HEK293T (cell line): ENCODE data around the gene NAALADL2.

ENCODE experiments used
- ARNT ChIP-seq: fragments of 450-650 bp; IDR thresholded peaks from 2 replicates; pipeline ENCODE4 v1.6.1; 2017; ENCODE audit warnings: mild to moderate bottlenecking
- BHLHE40 ChIP-seq: fragments of 450-650 bp; IDR thresholded peaks from 2 replicates; pipeline ENCODE4 v1.6.1; 2016; ENCODE audit warnings: mild to moderate bottlenecking, moderate library complexity, borderline replicate concordance
- CTBP1 ChIP-seq: fragments of 450-650 bp; IDR thresholded peaks from 2 replicates; pipeline ENCODE4 v1.6.1; 2016; ENCODE audit warnings: borderline replicate concordance
- ELF4 ChIP-seq: fragments of 450-650 bp; IDR thresholded peaks from 2 replicates; pipeline ENCODE4 v1.6.1; 2017; ENCODE audit warnings: antibody characterized with exemption
- FOXA1 ChIP-seq: fragments of 450-650 bp; IDR thresholded peaks from 2 replicates; pipeline ENCODE4 v1.6.1; 2016; ENCODE audit warnings: mild to moderate bottlenecking
- FOXK2 ChIP-seq: fragments of 450-650 bp; IDR thresholded peaks from 2 replicates; pipeline ENCODE4 v1.6.1; 2016; ENCODE audit warnings: mild to moderate bottlenecking
- FOXM1 ChIP-seq: fragments of 450-650 bp; IDR thresholded peaks from 2 replicates; pipeline ENCODE4 v1.6.1; 2017; ENCODE audit warnings: mild to moderate bottlenecking, borderline replicate concordance
- HDGF ChIP-seq: fragments of 450-650 bp; IDR thresholded peaks from 2 replicates; pipeline ENCODE4 v1.6.1; 2017; ENCODE audit warnings: antibody characterized with exemption, borderline replicate concordance
- LEF1 ChIP-seq: fragments of 450-650 bp; IDR thresholded peaks from 2 replicates; pipeline ENCODE4 v1.6.1; 2017; ENCODE audit warnings: mild to moderate bottlenecking, borderline replicate concordance
- SP1 ChIP-seq: fragments of 450-650 bp; IDR thresholded peaks from 2 replicates; pipeline ENCODE4 v1.6.1; 2017
- SUZ12 ChIP-seq: fragments of 450-650 bp; IDR thresholded peaks from 2 replicates; pipeline ENCODE4 v1.6.1; 2016; ENCODE audit warnings: mild to moderate bottlenecking
- TARDBP ChIP-seq: fragments of 450-650 bp; IDR thresholded peaks from 2 replicates; pipeline ENCODE4 v1.6.1; 2016
- ZNF384 ChIP-seq: fragments of 450-650 bp; IDR thresholded peaks from 2 replicates; pipeline ENCODE4 v1.6.1; 2016
- TF ChIP-seq, protein P1 (sequence below): fragments of 450-650 bp; IDR thresholded peaks from 2 replicates; pipeline ENCODE4 v1.6.1; 2016

DNA sequence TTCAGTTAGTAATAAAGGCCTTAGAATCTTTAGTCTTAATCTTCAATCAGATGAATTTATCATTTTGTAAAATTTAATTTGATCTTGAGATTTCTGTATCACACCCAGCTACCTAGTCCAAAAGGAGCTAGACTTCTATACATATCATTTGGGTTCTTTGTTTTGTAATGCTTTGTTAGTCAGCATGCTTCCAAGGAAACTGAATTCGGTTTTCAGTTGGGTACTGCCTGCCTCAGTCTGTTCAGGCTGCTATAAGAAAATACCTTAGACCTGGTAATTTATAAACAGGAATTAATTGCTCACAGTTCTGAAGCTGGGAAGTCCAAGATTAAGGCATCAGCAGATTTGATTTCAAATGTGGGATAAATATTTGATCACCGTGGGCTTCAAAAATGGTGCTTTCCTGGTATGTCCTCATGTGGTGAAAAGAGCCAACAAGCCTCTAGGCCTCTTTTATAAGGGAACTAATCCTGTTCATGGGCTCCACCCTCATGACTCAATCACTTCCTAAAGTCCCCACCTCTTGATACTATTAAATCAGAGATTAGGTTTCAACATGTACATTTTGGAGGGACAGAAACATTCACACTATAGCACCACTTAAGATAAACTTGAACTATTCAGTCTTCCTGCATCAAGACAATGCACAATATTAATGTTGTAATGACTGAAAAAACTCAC is 800.7 kb downstream of the NAALADL2 start:
- TF ChIP-seq, protein P1, sequence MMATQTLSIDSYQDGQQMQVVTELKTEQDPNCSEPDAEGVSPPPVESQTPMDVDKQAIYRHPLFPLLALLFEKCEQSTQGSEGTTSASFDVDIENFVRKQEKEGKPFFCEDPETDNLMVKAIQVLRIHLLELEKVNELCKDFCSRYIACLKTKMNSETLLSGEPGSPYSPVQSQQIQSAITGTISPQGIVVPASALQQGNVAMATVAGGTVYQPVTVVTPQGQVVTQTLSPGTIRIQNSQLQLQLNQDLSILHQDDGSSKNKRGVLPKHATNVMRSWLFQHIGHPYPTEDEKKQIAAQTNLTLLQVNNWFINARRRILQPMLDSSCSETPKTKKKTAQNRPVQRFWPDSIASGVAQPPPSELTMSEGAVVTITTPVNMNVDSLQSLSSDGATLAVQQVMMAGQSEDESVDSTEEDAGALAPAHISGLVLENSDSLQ = no peak
- TF ChIP-seq FOXA1 (no peak), ZNF384 (no peak), CTBP1 (no peak), FOXM1 (no peak), HDGF (no peak), TARDBP (no peak), SUZ12 (no peak), ARNT (no peak), BHLHE40 (no peak), LEF1 (no peak), SP1 (no peak), ELF4 (no peak), FOXK2 (no peak)
